RKO (cell line): ENCODE results near the gene CELSR1.
"Not testable (repeated sequence)": the region's sequence is repeated elsewhere in the genome, so short reads cannot be mapped to it uniquely, and the experiment has no call there.

Source experiments
- DNase-seq: peaks from one replicate; pipeline ENCODE4 v3.0.0-alpha.2; 2016; ENCODE audit warnings: low spot score

The CELSR1 gene

DNA sequence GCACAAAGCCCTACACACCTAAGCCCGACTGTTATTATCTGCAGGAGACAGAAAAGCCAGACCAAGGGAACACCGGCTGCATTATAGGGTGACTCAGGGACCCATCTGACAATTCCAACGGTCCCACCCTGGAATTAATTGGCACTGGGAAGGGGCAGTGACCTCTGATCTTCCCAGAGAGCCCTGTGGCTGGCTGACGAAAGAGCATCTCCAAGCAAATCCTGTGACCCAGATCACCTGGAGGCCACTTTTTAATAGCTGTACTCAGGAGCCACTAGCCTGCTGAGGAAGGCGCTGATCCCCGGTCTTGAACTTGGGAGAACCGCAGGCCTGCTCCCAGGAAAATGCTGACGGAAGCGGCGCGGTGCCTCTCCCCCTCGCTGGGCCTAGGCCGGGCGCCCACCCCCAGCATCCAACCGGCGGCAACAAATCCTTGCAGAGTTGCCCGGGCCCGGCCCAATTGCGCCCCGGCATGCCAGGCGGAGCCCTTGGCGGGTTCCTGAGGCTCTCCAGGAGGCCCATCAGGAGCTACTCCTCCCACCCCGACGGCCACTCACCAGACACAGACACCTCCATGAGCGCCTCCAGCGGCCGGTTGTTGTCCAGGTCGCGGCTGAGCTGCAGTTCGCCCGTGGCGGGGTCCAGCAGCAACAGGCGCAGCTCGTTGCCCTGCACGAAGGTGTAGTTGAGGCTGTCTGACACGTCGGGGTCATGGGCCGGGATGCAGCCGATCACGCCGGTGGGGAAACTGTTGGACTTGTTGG lies 4.2 kb downstream of the CELSR1 start:
- no peak for DNase-seq

DNA sequence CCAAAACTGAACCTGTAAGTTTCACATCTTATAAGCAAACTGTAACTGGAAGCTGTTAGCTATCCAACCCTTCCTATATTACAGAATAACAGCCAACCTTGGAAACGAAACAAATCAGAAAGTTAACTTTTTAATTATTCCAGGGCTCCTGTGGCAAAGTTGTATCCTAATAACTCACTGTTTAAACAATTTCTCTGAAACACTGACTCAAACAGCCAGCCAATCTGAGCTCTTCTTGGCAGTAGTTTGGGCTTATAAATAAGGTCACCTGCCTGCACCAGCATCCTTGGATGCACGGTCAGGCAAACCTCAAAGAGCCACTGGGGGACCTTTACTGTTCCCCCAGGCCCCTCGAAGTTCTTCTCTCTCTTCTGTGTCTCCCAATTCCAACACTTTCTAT lies 5.0 kb downstream of the CELSR1 start:
- no peak for DNase-seq

DNA sequence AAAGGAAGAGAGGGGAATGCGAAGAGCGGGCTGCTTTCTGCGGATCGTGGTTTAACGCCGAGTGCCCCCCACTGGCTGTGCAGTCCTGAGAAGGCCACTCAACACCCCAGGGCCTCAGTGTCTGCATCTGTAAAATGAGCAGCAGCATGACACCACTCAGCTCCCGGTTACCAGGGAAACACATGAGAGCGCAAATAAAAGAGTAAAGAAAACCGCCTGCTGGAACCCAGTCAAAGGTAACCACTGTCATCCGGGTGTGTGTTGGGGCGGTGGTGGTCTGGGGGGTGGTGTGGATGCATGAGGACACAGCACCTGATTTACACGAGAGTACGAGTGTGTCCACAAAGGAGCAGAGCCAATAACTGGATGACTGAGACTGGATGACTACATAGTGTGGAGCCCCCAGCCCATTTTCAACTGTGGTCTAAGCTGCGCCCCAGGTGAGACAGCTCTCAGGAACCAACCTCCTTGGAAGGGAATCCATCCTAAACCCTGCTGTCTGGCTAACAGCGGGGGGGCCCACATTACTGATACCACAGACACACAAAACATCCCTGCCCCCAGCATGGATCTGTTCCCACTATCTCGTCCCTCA lies 5.7 kb downstream of the CELSR1 start:
- DNase-seq: no peak

DNA sequence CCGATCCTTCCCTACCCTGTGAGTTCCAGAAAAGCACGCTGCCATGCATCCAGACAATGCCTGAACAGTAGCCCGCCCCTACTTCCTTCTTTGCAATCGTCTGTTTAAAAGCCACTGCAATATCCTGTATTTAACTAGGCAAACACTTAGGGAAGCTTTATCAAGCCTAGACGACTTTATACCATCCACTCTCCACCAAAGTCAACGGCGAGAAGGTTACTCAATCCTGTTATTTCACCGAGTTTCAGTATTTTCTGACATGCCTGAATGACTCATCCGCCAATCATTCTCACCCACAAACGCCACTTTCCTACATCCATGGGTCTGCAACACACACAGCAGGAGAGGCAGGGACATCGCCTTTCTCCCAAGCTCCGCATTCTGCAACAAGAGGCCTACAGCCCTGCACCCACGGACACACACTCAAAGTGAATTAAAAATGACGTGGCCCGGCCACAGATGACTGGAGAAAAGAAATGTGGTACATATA lies 9.3 kb downstream of the CELSR1 start:
- peak; percentile 50 for DNase-seq

DNA sequence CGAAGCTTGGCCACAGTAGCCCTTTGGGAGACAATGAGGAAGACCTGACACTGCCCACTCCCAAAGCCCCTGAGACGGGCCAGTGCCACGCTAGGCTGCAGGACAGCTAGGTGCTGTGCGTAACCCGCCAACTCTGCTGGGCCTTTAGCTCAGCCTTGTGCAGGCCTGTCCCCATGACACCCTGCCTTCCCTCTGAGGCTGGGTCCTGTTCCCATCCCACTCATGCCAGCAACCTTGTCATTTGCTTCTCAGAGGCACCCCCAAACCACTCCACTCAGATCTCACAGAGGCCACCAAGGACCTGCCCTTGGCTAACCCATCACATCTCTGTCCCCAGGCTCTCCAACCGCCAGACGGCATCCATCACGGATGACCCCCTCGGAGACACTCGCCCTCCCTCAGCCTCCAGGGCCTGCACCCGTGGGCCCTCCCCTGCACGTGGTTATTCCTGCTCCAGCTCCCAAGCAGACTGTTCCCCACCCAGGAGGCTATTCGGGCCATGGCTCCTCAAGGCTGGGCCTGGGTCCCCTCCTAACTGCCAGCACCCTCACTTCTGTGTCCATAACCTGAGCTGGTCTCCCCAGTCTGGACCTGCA lies 11.1 kb downstream of the CELSR1 start:
- DNase-seq: no peak

DNA sequence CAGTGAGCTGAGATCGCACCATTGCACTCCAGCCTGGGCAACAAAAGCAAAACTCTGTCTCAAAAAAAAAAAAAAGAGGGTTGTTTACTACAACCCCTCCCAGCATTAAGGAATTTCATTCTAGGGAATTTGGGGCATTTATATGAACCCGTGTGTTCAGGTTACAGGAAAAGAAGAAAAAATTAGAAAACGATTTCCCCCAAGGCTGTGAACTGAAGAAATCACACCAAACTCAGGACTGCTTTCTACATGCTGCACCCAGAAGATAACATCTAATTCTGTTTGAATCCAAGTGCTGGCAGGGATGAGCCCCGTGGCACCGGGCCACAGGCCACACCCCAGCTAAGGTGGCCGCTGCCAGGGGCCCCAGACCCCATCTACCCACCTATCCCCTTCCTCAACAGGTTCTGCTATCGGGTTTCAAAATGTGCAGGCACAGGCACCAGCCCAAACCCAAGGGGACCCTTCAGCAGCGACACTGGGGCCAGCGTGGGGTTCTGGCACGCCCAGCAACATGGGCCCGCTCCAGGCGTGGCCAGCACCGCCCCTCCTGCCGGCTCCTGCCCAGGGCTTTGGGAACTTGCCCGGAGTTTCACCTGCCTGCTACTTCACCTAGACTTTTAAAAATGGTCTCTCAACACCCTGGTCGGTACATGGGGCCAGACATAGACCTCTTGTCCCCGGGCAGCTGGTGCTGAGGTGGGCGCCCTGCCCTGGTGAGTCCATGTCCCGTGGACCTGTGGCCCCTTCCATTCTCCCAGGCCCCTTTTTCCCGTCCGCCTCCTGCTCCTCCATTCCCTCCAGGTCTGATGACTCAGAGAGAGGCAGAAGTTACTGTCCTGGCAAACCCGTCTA lies 11.8 kb downstream of the CELSR1 start:
- no peak for DNase-seq

DNA sequence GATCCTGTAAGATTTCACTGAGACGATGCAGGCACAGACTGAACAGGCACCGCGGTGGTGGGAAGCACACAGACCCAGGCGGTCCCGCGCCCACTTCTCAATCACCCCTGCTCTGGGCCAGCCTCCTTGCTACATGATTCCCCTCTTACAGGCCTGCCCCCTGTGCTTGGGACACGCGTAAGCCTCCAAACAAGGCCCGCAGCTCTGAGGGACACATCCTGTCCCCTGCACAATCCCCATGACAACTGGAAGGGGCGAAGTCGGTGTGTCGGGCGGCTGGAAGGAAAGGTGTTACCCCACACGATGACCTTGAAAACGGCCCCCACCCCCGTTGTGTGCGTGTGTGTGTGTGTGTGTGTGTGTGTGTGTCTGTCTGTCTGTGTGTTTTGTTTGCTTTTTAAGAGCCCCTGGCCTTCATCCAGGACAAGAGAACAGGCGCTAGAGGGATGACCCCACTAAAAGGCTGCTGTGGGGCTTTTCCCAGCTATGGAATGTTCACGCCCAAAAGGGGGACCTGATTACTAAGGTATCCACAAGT lies 13.1 kb downstream of the CELSR1 start:
- DNase-seq: no peak

DNA sequence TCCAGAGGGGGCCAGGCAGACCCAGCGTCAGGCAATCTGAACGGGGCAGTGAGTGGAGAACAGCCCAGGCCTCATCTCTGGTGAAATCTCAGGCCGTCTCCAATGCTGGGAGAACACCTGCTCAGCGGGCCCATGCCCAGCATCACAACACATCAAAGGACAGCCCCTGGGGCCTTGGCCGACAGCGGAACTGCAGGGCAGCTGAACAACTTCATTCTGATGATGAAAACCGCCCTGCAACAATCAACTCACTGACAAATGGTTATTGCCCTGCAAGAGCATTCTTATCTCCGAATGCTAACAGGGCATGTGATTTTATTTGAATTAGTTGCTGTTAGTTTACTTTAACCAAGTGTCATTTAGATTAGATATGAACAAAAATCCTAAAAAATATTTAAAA lies 14.6 kb downstream of the CELSR1 start:
- DNase-seq: no peak

DNA sequence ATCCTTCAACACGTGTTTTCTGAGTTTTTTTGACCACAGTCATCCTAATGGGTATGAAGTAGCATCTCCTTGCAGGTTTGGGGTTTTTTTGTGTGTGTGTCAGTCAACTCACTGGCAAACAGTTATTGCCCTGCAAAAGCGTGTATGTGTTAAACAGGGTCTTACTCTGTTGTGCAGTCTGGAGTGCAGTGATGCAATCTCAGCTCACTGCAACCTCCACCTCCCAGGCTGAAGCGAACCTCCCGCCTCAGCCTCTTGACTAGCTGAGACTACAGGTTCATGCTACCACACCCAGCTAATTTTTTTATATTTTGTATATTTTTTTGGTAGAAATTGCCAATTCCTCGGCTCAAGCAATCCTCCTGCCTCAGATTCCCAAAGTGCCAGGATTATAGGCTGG lies 15.4 kb downstream of the CELSR1 start:
- no peak for DNase-seq

DNA sequence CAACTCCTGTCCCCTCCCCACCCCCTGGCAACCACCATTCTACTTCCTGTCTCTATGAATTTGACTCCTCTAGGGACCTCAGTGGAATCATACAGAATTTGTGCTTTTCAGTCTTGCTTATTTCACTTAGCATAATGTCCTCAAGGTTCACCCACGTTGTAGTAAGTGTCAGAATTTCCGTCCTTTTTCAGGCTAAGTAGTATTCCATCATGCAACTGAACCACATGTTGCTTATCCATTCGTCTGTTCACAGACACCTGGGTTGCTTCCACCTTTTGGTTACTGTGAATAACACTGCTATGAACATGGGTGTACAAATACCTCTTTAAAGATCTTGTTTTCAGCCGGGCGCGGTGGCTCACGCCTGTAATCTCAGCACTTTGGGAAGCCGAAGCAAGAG lies 16.5 kb downstream of the CELSR1 start:
- no peak for DNase-seq

DNA sequence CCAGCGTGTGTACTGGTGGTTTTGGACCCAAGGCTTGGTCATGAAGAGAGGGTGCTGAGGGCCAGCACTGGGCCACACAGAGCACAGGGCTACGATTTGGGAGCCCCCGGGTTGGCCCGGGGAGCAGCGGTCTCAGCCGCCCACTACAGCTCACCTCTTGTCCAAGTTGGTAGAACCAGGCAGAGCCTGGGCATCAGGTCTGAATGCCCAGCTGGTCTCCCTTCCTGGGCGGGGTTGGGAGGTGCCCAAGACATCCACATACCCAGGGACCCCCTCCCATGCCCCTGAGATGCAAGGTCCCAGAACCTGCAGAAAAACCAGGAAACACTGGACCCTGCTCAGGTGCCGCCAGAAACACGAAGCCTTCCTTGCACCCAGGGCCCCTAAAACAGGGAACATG lies 18.0 kb downstream of the CELSR1 start:
- DNase-seq: no peak

DNA sequence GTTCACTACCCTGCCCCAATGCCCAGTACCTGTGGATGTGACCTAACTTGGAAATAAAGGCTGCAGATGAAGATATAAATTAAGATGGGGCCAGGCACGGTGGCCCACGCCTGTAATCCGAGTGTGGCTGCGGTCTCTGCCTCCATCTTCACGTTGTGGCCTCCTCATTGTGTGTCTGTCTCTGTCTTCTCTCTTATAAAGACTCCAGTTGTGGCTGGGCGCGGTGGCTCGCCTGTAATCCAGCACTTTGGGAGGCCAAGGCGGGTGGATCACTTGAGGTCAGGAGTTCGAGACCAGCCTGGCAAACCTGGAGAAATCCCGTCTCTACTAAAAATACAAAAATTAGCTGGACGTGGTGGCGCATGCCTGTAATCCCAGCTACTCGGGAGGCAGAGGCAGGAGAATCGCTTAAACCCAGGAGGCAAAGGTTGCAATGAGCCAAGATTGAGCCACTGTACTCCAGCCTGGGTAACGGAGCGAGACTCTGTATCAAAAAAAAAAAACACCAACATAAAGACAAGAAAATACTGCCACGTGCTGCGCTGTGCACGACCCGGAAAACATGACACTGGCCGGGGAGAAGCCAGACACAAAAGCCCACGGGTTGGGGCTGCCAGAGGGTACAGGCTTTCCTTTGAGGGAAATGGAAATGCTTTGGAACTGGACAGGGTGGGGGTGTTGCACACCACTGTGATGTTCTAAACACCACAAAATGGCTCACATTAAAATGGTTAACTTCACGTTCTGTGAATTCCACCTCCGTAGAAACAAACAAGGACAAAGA lies 18.7 kb downstream of the CELSR1 start:
- no peak for DNase-seq

DNA sequence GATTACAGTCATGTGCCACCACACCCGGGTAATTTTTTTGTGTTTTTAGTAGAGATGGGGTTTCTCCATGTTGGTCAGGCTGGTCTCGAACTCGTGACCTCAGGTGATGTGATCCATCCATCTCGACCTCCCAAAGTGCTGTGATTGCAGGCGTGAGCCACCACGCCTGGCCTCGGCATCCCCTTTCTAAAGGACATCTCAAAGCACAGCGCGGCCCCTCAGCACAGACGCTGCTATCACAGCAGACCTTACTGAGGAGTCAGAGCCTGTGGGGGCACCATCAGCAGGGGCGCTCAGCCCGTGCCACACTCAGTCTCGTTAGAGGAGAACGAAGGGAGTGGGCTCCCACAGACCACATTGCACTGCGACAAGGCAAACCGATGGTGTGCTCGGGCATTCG lies 19.4 kb downstream of the CELSR1 start:
- no peak for DNase-seq

DNA sequence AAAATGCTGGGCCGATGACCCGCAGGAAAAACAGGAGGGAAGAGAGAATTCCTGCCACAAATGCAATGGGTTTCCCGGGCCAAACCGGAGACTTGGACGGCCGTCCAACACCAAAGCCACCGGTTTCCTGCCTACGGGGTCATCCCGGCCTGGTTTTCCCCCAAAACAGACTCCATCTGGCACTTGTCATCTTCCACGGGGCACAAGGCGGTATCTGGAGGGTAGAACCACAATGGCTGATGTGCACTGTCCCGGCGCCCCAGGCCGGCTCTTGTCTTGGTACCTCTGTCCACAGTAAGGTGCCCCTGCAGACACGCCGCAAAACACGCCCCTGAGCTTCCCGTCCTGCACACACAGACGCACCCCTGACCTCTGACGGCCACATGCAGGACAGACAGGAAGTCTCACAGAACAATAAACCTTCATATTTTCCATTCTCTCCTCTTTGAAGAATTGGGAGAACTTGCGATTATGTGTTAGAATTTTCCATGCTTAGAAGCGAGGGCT lies 20.1 kb downstream of the CELSR1 start:
- DNase-seq: no peak

DNA sequence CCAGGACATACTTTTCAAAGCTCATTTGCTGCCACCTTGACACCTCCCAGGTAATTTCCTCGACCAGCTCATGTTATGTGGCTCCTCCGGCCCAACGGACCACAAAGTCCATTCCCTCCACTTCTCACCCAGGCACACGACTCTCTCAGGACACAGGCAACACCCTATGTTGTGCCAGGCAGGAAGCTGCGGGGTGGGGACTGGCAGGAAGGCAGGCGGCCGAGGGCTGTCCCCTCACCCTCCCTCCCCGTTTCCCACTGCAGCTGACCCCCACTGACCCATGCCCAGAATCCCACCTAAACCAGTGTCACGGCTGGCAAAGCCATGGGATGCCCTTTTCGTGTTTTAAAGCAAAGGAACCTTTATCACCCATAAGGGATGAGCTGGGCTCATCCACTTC lies 20.8 kb downstream of the CELSR1 start:
- no peak for DNase-seq

DNA sequence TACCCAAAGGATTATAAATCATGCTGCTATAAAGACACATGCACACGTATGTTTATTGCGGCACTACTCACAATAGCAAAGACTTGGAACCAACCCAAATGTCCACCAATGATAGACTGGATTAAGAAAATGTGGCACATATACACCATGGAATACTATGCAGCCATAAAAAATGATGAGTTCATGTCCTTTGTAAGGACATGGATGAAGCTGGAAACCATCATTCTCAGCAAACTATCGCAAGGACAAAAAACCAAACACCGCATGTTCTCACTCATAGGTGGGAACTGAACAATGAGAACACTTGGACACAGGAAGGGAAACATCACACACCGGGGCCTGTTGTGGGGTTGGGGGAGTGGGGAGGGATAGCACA lies 21.3 kb downstream of the CELSR1 start:
- DNase-seq: not testable (repeated sequence)

DNA sequence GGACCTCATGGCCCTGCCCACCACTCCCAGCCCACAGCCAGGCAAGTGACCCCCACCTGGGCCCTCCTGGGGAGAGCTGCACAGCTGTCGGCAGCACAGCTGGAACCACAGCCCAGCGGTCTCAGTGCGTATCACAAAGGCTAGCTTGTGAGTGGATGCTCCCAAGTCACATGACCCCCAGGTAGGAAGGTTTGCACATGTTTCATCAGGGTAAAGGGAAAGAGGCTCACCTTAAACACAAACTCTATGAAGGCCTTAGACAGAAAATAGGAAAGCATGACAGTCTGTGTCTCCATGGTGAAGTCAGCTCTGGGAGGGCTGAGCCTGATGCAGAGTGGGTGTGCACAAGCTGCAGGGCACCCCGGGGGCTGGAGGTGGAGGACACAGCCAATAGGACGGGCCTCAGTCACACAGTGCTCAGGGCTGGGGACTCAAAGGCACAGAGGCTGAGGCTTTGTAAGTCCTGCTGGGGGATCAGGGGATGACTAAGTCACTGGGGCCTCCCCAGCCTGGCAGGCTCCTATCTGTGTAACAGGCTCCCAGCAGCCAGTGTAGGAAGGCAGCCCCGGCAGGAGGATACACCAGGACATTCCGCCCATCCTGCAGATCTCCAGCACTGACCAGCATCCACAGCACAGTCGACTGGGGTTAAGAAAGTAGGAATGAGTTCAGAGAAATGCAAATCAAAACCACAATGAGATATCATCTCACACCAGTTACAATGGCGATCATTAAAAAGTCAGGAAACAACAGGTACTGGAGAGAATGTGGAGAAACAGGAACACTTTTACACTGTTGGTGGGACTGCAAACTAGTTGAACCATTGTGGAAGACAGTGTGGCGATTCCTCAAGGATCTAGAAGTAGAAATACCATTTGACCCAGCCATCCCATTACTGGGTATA lies 22.0 kb downstream of the CELSR1 start:
- no peak for DNase-seq

DNA sequence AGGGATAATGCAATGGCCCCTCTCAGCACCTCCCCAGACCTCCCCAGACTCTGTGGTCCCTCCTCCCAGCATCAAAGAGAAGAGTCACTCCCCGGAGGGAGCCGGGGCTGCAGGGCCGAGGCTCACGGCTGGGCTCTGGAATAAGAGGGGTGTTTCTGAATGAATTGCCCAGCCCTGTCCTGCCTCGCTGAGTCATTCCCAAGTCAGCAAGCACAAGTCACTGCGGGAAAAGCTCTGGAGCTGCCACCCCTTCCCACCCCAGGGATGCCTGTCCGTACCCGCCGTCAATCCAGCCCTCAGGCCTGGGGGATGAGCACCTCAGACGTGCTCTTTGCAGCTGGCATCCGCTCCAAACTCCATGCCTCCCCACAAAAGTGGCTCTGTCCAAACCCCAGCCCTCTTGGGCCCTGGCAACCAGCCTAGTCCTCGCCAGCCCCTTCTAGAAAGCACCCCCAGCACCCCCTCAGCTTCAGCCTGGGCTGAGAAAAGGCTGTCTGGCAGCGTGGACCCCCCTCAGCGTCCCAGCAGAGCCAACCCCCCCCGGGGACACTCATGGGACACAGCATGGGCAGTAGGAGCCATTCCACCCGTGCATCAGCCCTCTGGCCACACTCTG lies 22.7 kb downstream of the CELSR1 start:
- DNase-seq: peak; percentile 45

DNA sequence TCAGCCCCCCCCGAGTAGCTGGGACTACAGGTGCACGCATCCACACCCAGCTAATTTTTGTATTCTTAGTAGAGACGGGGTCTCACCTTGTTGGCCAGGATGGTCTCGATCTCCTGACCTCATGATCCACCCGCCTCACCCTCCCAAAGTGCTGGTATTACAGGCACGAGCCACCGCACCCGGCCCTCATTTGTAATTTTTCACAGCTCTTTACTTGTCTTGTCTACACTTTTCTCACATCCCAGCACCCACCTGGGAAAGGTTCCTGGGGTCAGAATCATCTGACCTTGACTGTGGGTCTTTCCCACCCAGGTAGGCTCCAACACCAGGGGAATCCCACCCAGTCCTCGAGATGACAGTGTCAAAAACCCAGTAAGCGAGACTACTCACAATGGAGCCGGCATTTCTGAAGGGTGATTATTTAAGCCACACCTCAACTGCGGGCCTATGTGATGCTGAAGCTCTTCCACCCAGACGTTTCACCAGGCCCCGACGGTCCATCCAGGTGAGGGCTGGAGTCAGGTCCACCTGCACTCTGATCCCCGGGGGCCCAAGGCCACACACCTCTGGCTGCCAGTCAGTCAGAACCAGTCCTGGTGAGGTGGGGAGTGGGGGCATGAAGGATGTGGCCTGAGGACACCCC lies 23.4 kb downstream of the CELSR1 start:
- no peak for DNase-seq
